HG03108 (cell line): ENCODE results near the gene FKBP6.
"Not testable (repeated sequence)": the region's sequence is repeated elsewhere in the genome, so short reads cannot be mapped to it uniquely, and the experiment has no call there.

Experiments used
- ATAC-seq: cut with Tn5 transposase; IDR thresholded peaks from one replicate; pipeline ENCODE4 v1.9.1; 2021; ENCODE audit warnings: moderate library complexity; ENCODE audit not compliant: unreplicated experiment

Gene FKBP6

DNA sequence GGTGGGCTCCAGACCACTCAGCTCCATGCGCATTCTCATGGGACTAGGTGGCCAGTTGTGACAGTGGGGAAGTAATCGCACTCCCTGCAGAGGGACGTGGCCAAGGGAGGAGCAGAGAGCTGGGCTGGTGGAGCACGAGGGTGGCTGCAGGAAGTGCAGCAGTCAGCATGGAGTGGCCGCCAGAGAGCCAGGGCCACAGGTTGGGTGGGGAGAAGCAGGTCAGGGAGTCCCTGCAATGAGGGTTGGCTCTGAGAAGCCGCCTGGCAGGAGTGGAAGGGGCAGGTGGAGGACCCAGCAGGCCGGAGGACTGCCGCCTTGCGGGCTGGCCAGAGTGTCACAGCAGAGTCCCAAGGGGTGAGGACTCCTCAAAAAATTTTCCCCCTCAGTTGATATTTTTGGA lies 26.2 kb downstream of the FKBP6 start:
- no peak for ATAC-seq

GRCh38 chr7:73354821-73355220 lies 26.9 kb downstream of the FKBP6 start:
- ATAC-seq = no peak

DNA sequence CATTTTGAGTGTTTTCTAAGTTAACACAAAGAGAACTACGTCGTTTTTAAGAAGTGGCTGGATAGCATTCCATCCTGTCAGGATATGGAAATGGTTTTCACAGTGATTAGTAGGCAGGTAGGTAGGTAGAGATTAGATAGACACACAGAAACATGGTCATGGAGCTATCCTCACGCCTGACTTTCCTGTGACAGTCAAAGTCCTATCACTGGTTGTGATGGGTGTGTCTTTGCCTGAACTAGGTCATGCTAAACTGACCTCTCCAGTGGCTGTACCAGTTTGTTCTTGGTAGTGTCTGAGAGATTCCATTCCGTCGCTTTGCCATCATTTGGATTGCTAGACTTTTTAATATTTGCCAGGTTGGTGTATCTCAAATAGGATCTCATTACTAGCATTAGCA lies 28.2 kb downstream of the FKBP6 start:
- ATAC-seq = no peak

- ATAC-seq = no peak
Measured at GRCh38 chr7:73358590-73359275, 30.8 kb downstream of the FKBP6 start.

GRCh38 chr7:73359306-73359705 lies 31.3 kb downstream of the FKBP6 start:
- ATAC-seq = no peak

- ATAC-seq = no peak
Measured at GRCh38 chr7:73359746-73360375, 31.9 kb downstream of the FKBP6 start.

- not testable (repeated sequence) for ATAC-seq
Measured at GRCh38 chr7:73360590-73360989, 32.6 kb downstream of the FKBP6 start.

DNA sequence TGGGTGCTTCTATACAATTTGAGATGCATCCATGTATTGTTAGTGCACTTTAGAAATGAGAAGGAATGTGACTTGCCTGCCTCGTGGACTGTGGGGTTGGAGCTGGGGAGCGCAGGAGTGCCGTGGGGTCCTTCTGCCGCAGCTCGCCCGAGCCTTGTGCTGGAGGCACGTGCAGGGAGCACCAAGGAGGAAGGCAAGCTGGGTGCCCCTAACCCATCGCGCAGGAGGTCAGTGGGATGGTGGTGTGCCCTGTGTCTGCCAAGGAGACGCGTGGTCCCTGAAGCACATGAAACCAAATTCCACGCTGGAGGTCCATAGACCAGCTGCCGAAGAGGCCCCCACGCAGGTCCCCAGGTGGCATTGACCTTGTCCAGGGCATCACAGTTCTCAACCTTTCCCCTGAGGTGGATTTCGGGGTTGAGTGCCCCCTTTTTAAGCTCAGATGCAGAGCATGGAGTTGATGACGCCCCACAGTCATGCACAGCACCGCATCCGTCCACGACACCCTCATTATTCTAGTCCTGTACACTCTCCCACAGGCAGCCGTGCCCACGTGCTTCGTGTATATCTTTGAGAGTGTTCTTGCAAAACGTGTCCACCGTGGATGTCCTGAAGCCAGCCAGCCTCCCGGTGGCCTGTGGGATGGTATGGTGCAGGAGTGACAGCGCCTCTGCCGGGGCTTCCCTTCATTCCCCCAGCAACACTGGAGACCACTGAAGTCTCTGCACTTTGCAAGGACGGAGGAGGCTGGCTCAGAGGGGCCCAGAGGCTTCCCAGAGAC lies 35.5 kb downstream of the FKBP6 start:
- ATAC-seq = no peak

- no peak for ATAC-seq
Measured at GRCh38 chr7:73364006-73364728, 36.2 kb downstream of the FKBP6 start.

GRCh38 chr7:73366127-73366526 lies 38.2 kb downstream of the FKBP6 start:
- ATAC-seq = no peak

- ATAC-seq = no peak
Measured at GRCh38 chr7:73366990-73367389, 39.0 kb downstream of the FKBP6 start.

DNA sequence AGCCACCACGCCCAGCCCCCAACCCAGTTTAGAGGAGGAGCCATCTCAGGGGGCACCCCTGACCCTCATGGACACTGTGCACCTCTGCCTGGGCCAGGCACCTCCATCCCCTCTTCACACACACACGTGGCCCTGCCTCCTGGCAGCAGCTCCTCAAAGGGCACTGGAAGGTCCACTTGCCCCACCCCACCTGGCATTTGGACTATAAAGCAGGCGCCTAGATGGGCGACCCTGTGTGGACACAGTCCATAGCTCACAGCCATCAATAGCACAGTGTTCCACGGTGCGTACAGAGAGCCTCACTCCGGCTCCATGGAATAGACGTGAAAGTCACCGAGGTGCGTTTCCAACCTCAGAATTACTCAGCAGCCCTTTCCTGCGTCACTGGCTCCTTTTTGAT lies 41.0 kb downstream of the FKBP6 start:
- ATAC-seq = no peak

DNA sequence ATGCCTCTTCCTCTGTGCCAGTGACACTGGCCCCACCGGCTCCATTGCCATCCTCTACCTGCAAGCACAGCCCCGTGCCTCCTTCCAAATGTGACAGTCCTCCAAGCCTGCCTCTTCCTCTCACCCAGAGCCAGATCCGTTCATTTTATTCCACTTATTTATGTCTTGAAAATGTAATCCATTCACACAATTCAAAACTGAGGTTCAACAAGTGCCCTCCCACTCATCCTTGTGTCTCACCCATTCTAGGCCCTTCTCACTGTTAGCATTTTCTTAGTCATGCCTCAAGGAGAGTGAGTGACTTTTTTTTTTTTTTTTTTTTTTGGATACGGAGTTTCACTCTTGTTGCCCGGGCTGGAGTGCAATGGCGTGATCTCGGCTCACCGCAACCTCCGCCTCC lies 41.7 kb downstream of the FKBP6 start:
- ATAC-seq = no peak

- no peak for ATAC-seq
Measured at GRCh38 chr7:73373741-73374140, 45.8 kb downstream of the FKBP6 start.

DNA sequence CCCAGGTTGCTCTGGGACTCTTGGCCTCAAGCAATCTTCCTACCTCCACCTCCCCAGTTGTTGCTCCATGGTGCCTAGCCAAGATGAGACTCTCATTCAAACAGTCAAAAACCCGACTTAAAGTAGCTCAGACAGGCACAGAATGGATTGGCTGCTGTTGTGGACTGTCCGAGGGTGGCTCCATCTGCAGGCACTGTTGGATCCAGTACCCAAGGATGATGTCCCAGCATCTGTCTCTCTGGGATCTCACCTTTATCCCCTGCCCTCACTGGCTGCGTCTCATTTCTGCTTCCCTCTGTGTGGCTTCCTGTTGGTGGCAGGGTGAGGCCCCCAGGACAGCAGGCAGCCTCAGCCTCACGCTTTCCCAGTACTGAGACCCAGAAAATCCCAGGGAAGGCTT lies 48.3 kb downstream of the FKBP6 start:
- not testable (repeated sequence) for ATAC-seq

GRCh38 chr7:73376671-73377412 lies 48.9 kb downstream of the FKBP6 start:
- ATAC-seq = no peak

DNA sequence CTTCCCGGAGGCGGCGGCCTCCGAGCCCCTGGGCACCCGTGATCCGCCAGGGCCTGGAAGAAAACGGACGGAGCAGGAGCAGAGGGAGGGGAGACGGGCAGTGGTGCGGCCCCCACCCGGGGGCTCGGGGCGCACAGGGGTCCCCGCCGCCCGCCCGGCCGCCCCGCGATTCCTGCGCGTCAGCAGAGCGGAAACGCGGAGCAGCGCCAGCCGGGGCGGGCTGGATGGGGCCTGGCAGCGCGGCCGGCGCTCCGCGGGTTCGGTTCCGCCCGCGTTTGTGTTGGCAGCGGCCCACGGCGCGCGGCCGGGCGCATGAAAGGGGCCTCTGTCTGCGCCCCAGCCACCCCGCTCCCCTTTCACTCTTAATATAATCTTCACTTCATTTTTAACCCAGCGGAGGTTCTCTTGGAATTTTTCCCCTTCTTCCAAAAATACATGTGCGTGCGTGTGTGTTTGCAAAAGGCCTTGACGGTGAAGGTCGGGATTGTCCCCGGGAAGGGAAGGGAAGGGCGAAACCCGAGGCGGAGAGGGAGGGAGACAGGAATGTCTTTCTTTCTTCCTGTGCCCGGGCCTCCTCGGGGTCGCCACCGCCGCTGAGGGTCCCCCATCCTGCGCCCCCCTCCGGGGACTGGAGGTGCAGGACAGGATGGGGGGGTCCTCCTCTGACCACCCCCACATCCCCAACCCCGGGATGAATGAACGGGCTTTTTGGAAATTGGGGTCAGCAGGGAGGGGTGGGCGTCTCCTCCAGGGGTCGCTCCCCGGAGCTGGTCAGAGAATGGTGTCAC lies 49.6 kb downstream of the FKBP6 start:
- not testable (repeated sequence) for ATAC-seq

- ATAC-seq = no peak
Measured at GRCh38 chr7:73382934-73383503, 55.1 kb downstream of the FKBP6 start.

DNA sequence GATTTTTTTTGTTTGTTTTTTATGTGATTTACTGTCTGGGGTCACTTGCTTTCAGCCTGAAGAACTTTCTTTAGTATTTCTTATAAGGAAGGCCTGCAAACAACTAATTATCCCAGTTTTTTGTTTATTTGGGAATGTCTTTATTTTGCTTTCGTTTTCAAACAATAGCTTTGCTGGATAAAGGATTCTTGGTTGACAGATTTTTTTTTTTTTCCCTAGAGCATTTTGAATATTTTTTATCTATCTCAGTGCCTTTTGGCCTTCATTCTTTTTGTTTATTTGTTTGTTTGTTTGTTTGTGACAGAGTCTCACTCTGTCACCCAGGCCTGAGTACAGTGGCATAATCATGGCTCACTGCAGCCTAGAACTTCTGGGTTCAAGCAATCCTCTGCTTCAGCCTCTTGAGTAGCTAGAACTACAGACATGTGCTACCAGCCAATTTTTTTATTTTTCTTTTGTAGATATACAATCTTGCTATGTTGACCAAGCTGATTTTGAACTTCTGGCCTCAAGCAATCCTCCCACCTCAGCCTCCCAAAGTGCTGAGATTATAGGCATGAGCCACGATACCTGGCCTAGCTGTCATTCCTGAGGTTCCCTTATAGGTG lies 59.4 kb downstream of the FKBP6 start:
- no peak for ATAC-seq
